ENCODE results near the gene ABI1. TPM values are rescaled to one million over a fixed set of nuclear protein-coding genes. Genes with fewer than 3 reads are reported as not detected.

ABI1 gene
- total RNA-seq, 1 donor from 2014 or later: 64.4 TPM

DNA sequence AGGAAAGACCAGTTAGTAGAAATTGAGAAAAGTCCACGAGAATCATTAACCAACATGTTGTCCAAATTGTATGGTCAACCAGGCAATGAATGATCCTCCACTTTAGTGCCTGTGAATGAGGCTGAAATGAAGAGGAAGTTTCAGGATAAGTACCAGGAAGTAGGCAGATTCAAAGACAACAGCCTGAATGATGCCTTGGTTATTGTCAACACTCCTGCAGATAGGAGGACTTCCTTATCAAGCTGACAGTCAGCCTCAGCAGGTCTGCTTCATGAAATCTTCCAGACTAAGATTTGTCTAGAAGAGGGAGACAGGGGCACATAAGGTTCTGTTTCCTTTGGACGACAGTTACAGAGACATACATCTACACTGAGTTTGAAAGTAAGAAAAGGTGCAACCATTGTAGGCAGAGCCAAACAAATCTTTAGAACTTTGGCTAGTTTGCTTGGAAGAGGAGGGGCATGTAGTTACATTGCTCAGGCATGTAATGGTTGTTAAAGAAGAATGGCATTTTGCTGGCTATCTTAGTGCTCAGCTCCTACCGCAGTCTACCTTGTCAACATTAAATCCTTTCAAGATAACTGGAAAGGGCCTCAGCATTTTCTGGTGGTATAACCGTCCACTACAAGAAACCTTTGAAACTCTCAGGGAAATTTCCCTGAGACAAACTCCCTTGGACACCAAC, 81.4 kb downstream of the ABI1 start:
- no peak for FAIRE-seq

DNA sequence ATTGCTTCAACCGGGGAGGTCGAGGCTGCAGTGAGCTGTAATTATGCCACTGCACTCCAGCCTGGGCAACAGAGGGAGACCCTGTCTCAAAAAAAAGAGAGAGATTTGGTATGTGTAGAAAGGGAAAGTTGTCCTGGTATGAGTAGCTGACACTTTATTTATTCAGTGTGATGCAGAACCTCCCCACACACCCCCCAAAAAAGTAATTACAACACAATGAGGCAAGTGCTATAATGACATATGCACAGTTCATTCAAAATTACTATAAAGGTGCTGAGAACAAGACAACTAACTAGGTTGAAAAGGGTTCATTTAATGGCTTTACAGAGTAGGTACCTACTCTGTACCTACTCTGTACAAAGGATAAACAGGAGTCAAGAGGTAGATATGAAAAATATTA, 83.1 kb downstream of the ABI1 start:
- FAIRE-seq (no peak), DNase-seq (ENCODE audit: low spot score in 2 of 2) (no peak)

More for the DNA sequence above, 81.4 kb downstream of the ABI1 start:
- DNase-seq (ENCODE audit: low spot score in 2 of 2): no peak

DNA sequence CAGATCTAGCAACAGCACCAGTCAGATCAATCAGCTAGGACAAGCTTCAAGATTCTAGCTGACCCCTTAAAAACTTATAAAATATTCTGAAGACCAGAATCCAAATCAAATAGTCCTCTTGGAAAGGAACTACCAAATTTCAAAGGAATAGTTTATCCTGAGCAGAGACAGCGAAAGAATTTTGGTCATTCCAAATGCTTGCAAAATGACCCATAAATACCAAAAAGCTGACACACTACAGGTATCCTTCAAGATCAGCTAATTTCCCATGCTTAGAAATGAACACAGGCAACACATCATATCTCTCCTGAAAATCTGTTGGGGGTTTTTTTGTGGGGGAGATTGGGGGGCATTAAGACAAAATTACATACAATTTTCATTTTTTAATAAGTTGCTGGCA, 84.5 kb downstream of the ABI1 start:
- no peak for DNase-seq (ENCODE audit: low spot score in 2 of 2)
- FAIRE-seq: no peak

DNA sequence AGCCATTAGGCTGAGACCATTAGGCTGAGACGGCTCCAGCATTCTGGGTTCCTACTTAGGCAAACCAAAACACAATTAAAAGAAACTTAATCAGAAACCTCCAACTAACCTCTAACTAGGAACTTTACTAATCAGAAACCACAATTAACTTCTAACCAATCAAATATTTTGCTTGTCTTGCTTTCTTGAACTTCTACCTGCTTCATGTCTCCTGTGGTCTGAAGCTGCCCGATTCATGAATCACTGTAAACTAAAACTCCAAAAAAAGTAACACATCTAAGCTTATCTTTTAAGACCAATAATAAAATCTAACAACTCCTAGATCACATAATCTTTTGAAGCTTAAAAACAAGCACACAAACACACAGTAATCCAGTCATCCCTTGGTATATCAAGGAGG, 87.1 kb downstream of the ABI1 start:
- DNase-seq (ENCODE audit: low spot score in 2 of 2) (no peak), FAIRE-seq (no peak)

DNA sequence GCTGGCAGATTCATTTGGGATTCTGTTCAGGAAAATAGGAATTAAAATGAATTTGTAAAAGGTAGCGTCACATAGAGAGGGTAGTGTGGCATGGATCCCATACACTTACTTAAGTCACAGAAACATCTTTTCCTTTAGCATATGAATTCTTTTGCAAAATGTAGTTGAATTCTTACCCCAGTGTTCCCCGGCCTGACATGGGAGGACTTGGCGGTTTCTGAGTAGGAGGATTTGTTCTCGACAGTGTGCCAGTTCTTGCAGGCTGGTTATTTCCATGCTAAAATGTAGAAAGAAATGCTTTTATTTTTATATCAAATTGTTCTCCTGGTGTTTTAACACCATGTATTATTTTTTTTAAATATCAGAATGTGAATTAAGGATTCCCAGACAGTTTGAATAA, 90.7 kb downstream of the ABI1 start:
- DNase-seq (ENCODE audit: low spot score in 2 of 2) (no peak), FAIRE-seq (no peak)

DNA sequence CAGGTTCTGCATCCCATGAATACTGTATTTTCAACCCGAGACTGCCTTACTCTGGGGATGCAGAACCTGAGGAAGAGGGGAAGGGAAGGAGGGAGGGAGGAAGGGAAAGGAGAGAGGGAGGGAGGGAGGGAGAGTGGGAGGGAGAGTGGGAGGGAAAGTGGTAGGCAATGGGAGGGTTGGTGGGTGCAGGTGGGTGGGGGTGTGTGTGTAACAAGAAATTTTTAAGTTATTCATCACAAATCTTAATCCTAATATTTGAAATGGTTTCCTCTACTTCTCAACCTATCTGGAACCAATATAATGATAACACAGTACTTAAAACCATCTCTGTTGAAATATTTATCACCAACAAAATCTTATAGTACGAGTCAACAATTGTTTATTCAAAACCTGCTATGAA, 95.2 kb downstream of the ABI1 start:
- DNase-seq (ENCODE audit: low spot score in 2 of 2) (no peak), FAIRE-seq (no peak)

DNA sequence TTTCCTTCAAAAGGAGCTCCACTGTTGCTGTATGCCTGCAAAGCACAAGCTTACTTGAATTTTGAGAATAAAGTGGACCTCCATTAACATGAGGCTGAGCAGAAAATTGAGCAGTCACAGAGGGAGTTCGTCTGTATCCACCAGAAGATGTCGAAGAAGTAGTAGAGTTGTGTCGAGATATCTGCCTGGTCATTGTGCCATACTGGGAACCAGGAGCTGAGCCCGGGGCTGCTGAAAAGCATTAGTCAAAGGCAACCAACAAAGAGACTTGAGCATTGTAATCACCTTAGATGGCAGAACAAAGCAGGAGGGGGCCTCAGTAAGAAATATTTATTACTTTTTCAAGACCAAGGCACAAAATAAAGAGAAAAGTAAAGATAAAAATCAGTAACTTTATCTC, 101.8 kb downstream of the ABI1 start:
- DNase-seq (ENCODE audit: low spot score in 2 of 2) (no peak), FAIRE-seq (no peak)

DNA sequence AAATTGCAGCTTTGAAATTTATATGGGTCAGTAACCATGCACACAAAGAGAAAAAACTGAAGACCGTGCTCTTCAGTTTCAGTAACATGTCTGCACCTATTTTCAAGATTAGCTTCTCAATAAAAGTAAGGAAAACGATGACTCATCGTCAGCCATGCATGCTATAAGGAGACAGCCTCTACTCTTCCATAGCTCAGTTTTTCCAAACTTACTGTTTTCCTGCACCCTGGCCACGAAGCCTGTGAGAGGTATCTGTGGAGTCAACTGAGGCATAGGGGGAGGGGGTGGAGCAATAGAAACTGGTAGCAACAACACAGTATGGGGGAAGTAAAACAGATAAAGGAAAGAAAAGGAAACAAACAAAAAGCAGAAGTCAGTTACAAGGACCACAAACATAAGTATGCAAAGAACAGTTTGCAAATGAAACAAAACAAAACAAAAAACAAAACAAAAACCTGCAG, 105.3 kb downstream of the ABI1 start:
- FAIRE-seq (no peak), DNase-seq (ENCODE audit: low spot score in 2 of 2) (no peak)

DNA sequence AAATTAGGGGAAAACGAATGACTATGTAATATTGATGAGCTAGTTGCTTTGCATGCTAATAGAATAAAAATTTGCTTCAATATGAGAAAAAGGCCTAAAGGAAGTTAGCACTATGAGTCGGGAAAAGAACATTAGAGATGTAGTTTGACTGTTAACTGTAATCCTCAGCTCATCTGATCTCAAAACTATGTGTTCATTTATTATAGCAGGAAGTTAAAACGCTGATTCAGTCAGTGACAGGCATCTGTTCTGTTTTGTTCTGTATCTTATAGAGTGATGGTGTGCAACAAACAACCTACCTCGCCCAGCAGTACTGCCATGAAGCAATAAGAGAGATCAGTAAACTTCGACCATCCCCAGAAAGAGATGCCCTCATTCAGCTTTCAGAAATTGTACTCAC, 114.7 kb downstream of the ABI1 start:
- DNase-seq (ENCODE audit: low spot score in 2 of 2) (no peak), FAIRE-seq (no peak)

DNA sequence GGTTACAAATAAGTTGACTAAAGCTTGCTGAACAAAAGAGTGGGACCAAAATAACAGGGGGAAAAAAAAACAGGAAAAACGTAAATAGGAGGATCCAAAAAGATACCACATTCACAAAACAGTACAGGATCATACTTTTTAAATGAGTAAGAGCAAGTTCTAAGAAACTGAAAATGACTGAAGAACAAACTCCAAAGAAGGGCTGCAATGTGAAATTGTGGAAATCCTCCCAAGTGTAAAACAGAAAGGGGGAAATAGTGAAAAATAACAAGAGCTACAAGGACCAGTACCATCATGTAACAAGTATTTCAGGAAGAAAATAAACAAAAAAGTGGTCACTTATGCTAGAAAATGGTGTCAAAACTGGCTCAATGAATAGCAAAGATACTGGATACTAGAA, 116.9 kb downstream of the ABI1 start:
- DNase-seq (ENCODE audit: low spot score in 2 of 2) (no peak), FAIRE-seq (no peak)

DNA sequence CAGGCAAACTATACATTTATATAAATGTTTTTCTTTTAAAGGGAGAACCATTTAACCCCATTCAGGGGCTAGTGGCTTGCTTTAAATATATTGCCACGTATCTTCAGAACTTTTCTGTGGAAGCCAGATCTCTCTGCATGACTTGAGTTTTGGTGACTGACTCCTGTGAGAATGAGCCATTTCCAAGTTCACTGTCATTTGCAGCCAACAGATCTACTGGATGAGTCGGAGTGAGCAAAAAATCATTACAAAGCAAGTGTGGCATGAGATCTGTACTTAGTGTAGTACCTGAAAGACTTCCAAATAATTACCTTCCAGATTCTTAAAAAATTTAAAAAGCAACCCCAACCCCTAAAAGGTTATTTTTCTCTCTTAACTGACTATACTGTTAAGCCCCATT, 117.7 kb downstream of the ABI1 start:
- no peak for FAIRE-seq
- no peak for DNase-seq (ENCODE audit: low spot score in 2 of 2)

DNA sequence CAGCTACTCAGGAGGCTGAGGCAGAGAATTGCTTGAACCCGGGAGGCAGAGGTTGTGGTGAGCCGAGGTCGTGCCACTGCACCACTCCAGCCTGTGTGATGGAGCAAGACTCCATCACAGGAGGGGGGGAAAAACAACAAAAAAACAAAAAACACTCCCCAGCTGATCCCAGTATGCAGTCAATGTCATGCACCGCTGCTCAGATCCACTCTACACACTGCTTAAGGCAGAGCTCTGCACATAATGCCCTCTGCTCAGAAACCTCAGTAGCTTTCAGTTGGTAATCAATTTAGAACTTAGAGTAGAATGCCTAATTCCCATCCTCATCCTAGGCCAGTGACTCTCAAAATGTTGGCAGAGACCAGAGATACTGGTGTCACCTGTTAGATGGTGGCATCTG, 119.4 kb downstream of the ABI1 start:
- FAIRE-seq (no peak), DNase-seq (ENCODE audit: low spot score in 2 of 2) (no peak)

DNA sequence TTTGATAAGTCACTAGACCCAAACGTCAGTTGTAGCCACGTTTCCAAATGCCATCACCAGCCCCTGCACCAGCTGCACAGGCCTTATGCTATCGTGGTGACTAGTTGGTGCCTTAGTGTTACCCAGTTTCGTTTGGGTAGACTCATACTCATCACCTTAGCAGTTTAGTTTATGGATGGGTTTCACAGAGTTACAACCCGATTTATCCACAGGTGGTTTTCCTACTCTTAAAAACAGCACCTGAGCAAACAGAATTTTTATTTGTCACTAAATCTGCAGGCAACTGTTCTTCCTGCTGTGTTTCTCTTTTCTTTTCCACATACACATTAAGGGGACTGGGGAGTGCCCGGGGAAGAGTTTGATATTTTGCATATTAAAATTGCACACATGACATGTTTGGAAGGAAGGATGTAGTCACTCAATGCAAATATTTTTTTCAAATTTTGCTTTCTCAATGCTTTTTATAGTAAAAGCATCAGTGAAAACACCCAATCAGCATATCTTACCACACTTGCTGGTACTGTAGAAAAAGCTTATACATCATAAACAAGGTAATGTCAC, 121.6 kb downstream of the ABI1 start:
- DNase-seq (ENCODE audit: low spot score in 2 of 2) (no peak), FAIRE-seq (no peak)

DNA sequence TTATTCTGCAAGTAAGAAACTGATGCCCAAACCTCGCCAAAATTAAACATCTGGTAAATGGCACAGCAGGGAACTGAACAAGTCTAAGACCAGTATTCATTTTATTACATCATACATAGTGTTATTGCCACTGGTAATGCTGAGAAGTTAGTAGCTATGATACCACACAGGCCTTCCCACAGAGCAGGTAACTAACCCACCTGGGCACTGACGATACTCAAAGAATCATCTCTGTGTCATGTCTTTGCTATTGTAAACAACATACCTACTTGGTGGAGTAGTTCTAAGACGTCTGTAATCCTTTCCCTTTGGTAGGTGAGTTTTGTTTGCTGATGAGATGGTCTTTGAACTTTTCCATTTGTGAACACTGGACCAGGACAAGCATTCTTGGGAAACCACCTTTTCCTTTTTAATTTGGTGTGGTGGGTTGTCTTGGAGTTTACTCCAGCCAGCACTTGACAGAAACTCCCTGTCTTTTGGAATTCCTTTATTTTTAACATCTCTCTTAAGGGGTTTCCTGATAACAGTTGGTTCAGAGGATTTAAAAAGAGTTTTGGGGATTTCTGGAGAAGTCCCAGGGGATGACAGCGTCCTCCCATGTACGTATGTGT, 122.4 kb downstream of the ABI1 start:
- FAIRE-seq: no peak
- DNase-seq (ENCODE audit: low spot score in 2 of 2): no peak

DNA sequence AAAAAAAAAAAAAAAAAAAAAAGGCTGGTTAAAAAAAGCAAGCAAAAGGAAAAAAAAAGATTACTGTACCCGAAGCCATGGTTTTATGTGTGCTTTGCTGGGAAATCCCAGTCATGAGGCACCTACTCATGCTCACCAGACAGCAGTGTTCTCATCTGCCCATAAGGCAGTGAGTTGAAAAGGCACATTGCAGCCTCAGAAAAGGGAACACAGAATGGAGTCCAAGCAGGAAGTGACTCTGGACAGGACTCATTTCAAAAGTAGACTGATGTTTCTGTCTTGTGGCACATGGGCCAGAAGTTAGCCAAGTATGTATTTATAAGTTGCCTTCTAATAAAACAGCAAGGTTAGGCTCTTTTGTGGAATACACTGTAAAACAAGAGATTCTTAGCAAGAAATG, 123.0 kb downstream of the ABI1 start:
- no peak for DNase-seq (ENCODE audit: low spot score in 2 of 2)
- FAIRE-seq: no peak

DNA sequence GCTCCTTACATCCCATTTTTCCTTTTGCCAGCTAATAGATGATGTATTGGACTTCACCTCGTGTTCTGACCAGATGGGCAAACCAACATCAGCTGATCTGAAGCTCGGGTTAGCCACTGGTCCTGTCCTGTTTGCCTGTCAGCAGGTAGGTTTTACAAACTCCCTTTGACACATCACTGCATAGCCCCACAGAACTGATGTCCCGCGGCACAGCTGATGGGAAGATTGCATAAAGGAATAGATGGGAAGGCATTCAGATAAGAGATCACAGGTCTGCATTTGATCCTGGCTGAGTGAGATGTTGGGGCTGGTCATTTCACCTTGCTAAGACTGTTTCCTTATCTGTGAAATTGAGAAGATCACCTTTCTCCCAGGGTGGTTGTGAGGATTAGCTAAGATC, 125.3 kb downstream of the ABI1 start:
- FAIRE-seq (no peak), DNase-seq (ENCODE audit: low spot score in 2 of 2) (no peak)

DNA sequence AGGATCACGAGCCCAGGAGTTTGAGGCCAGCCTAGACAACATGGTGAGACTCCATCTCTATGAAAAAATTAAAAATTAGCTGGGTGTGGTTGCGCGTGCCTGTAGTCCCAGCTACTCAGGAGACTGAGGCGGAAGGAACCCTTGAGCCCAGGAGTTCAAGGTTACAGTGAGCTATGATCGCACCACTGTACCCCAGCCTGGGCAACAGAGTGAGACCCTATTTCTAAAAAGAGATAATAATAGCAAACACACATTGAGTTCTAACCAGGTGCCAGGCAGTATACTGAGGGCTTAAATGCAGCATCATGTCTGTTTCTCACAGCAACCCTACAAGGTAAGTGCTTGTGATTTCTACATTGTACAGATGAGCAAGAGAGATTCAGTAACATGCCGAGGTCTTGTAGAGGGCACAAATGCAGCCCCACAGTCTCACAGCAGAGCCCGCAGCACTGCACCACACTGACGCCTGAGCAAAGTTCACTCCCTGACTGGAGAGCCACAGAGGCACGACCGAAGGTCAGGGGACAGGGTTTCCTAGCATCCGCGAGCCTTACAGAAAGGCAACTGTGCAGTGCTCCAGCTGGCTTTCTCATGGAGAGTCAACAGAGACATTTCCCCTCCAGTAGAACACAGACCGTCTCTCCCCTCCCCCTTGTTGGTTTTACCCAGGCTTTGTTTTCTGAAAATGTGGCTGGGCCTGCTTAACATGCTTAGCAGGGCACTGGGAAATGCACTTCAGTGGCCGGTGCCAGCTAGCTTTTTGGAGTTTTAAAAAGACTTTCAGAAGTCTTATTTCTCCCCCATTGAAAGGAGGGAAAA, 126.8 kb downstream of the ABI1 start:
- FAIRE-seq (no peak), DNase-seq (ENCODE audit: low spot score in 2 of 2) (peak in 1 of 2 donors; percentile 3)

DNA sequence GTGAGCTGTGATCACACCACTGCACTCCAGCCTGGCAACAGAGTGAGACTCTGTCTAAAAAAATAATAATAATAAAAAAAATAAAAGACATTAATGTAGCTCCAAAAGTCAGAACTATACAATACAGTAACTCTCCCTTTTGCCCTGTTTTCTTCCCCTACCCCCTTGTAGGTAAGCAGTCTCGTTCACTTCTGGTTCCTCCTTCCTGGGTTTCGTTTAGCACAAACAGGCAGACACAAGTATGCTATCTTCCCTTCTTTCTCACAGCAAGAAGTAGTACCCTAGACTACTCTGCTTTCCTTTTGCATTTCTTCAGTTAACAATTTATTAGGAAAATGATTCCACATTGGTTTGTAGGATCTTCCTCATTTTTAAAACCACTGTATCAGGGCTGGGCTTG, 130.2 kb downstream of the ABI1 start:
- FAIRE-seq: no peak
- DNase-seq (ENCODE audit: low spot score in 2 of 2): no peak

DNA sequence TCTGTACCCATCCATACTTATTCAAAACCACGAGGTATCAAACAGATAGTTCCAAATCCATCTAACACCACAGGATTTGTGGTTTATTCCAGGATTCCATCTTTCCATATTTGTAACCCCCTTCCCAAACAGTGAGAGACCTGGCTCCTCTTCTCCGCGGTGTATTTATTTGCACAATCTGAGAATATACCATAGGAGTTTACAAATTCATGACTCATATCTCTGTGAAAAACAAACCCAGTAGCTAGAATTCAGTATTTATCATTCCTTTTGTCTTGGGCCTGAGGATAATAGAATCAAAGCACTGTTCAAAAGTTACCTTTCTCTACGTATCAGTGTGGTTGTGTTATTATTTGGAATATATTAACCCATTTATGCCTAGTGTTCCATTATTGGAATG, 131.4 kb downstream of the ABI1 start:
- no peak for DNase-seq (ENCODE audit: low spot score in 2 of 2)
- no peak for FAIRE-seq

DNA sequence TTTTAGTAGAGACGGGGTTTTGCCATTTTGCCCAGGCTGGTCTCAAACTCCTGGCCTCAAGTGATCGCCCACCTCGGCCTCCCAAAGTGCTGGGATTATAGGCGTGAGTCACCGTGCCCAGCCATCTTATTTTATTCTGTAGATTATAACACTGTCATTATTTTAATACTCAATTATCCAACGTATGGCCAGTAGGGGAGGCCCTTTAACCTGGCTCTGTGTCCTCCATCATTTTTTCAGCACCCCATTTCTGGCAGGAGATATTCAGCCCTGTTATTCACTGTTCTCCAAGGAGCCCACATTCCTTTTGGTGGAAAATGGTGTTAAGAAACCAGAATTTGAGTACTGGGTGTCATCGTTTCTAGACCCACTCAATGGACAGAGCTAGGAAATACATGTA, 131.8 kb downstream of the ABI1 start:
- no peak for FAIRE-seq

DNA sequence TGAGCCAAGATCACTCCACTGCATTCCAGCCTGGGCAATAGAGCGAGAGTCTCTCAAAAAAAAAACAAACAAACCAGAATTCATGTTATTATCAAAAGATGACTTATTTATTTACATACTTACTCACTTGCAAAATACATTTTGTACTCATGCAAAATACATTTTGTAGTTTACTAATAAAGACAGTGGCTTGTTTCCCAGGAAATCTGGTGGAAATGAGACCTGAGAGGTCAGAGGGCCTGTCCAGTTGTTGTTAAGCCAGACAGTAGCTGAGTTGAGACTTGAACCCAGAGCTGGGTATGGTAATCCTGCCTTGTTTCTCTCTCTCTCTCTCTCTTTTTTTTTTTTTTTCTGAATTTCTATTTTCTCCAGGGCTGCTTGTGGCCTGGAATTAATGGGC, 133.8 kb downstream of the ABI1 start:
- FAIRE-seq (no peak), DNase-seq (ENCODE audit: low spot score in 2 of 2) (no peak)

More for the DNA sequence above, 131.8 kb downstream of the ABI1 start:
- no peak for DNase-seq (ENCODE audit: low spot score in 2 of 2)

Data from frontal cortex (tissue), 4 donors.